IPS DF 6.9 (cell line): Measurements from ENCODE around the gene CCR5.
"Not testable (repeated sequence)": the region's sequence is repeated elsewhere in the genome, so short reads cannot be mapped to it uniquely, and the experiment has no call there.

Source experiments
- DNase-seq: peaks from one replicate; pipeline ENCODE4 v3.0.0-alpha.2; 2013; ENCODE audit warnings: low read depth, low spot score
- H3K27ac ChIP-seq: one replicate; pipeline ENCODE4 v1.5.1; 2013; ENCODE audit warnings: low read length, control low read depth
- H3K27me3 ChIP-seq: 2 replicates; pipeline ENCODE4 v1.6.1; 2013; ENCODE audit warnings: mild to moderate bottlenecking, low read length; ENCODE audit not compliant: control insufficient read depth, insufficient read depth
- H3K36me3 ChIP-seq: 2 replicates; pipeline ENCODE4 v1.6.1; 2013; ENCODE audit warnings: low read length; ENCODE audit not compliant: control insufficient read depth, insufficient read depth
- H3K4me1 ChIP-seq: 2 replicates; pipeline ENCODE4 v1.6.1; 2013; ENCODE audit warnings: low read length; ENCODE audit not compliant: control insufficient read depth, insufficient read depth
- H3K4me3 ChIP-seq: 2 replicates; pipeline ENCODE4 v1.5.1; 2013; ENCODE audit warnings: mild to moderate bottlenecking, low read length
- H3K9me3 ChIP-seq: 2 replicates; pipeline ENCODE4 v1.6.1; 2013; ENCODE audit warnings: low read length, inconsistent platforms; ENCODE audit not compliant: control insufficient read depth, insufficient read depth
- WGBS: extraction: QIAGEN DNeasy Blood & Tissue Kit; methylation state at CpG from one replicate; pipeline ENCODE4 v1.1.7; 2013; ENCODE audit warnings: mixed read lengths, missing lambda C conversion rate; ENCODE audit not compliant: insufficient read length, insufficient coverage; 5-methylcytosine and 5-hydroxymethylcytosine counted together

CCR5 gene

GRCh38 chr3:46383951-46384330 lies 13.2 kb downstream of the CCR5 start:
- H3K36me3 ChIP-seq: no peaks in the 10 kb centered on the region; the same call in 1 of the 2 replicates
- no CpG with 5 or more reads among the region's 5 CpGs for WGBS
- H3K4me1 ChIP-seq: peaks cover 2% of the 10 kb centered on the region; the same call in 1 of the 2 replicates
- no peak overlapping the region for H3K27ac ChIP-seq
- DNase-seq: no peak
- no peaks in the 10 kb centered on the region for H3K27me3 ChIP-seq
- H3K4me3 ChIP-seq: no peak overlapping the region
- no peaks in the 10 kb centered on the region for H3K9me3 ChIP-seq

GRCh38 chr3:46386205-46386604 lies 15.5 kb downstream of the CCR5 start:
- H3K4me3 ChIP-seq: no peak overlapping the region
- H3K27me3 ChIP-seq: no peaks in the 10 kb centered on the region
- H3K27ac ChIP-seq: no peak overlapping the region
- WGBS: no CpG with 5 or more reads among the region's 4 CpGs
- H3K4me1 ChIP-seq: peaks cover 2% of the 10 kb centered on the region; the same call in 1 of the 2 replicates
- H3K9me3 ChIP-seq: no peaks in the 10 kb centered on the region
- no peaks in the 10 kb centered on the region; the same call in 1 of the 2 replicates for H3K36me3 ChIP-seq
- no peak for DNase-seq

- not testable (repeated sequence) for H3K36me3 ChIP-seq, H3K4me1 ChIP-seq, H3K27me3 ChIP-seq, DNase-seq, H3K4me3 ChIP-seq, H3K27ac ChIP-seq, H3K9me3 ChIP-seq
- WGBS: no CpG with 5 or more reads among the region's 4 CpGs
Measured at GRCh38 chr3:46388847-46389246, 18.1 kb downstream of the CCR5 start.

GRCh38 chr3:46389306-46389705 lies 18.6 kb downstream of the CCR5 start:
- Histone ChIP-seq H3K4me1 (peaks cover 2% of the 10 kb centered on the region; the same call in 1 of the 2 replicates), H3K27ac (no peak overlapping the region), H3K9me3 (no peaks in the 10 kb centered on the region), H3K36me3 (no peaks in the 10 kb centered on the region; the same call in 1 of the 2 replicates), H3K4me3 (no peak overlapping the region), H3K27me3 (no peaks in the 10 kb centered on the region)
- WGBS: no CpG with 5 or more reads among the region's 6 CpGs
- no peak for DNase-seq

GRCh38 chr3:46391526-46391925 lies 20.8 kb downstream of the CCR5 start:
- H3K4me3 ChIP-seq, H3K4me1 ChIP-seq, H3K9me3 ChIP-seq, H3K27ac ChIP-seq, H3K36me3 ChIP-seq, H3K27me3 ChIP-seq, DNase-seq: not testable (repeated sequence)
- WGBS: no CpG with 5 or more reads among the region's 5 CpGs

GRCh38 chr3:46393011-46393410 lies 22.3 kb downstream of the CCR5 start:
- Histone ChIP-seq H3K4me3 (no peak overlapping the region), H3K27me3 (no peaks in the 10 kb centered on the region), H3K4me1 (no peaks in the 10 kb centered on the region), H3K27ac (no peak overlapping the region), H3K9me3 (no peaks in the 10 kb centered on the region), H3K36me3 (no peaks in the 10 kb centered on the region)
- DNase-seq: no peak
- no CpG with 5 or more reads among the region's 2 CpGs for WGBS

- no peaks in the 10 kb centered on the region for H3K36me3 ChIP-seq
- H3K4me1 ChIP-seq: no peaks in the 10 kb centered on the region
- H3K27me3 ChIP-seq: no peaks in the 10 kb centered on the region
- no peaks in the 10 kb centered on the region for H3K9me3 ChIP-seq
- no CpG with 5 or more reads among the region's 8 CpGs for WGBS
- H3K4me3 ChIP-seq: no peak overlapping the region
- no peak overlapping the region for H3K27ac ChIP-seq
- no peak for DNase-seq
Measured at GRCh38 chr3:46393554-46394434, 23.0 kb downstream of the CCR5 start.

GRCh38 chr3:46395210-46395661 lies 24.5 kb downstream of the CCR5 start:
- Histone ChIP-seq H3K27ac (no peak overlapping the region), H3K27me3 (no peaks in the 10 kb centered on the region), H3K9me3 (no peaks in the 10 kb centered on the region), H3K4me3 (no peak overlapping the region), H3K36me3 (no peaks in the 10 kb centered on the region), H3K4me1 (no peaks in the 10 kb centered on the region)
- DNase-seq: no peak
- no CpG with 5 or more reads among the region's 6 CpGs for WGBS

- no CpG with 5 or more reads among the region's 6 CpGs for WGBS
- Histone ChIP-seq H3K9me3 (no peaks in the 10 kb centered on the region), H3K4me3 (no peak overlapping the region), H3K36me3 (no peaks in the 10 kb centered on the region), H3K27me3 (no peaks in the 10 kb centered on the region), H3K27ac (no peak overlapping the region), H3K4me1 (no peaks in the 10 kb centered on the region)
- no peak for DNase-seq
Measured at GRCh38 chr3:46395766-46396530, 25.2 kb downstream of the CCR5 start.

- no peak for DNase-seq
- no CpG with 5 or more reads among the region's 7 CpGs for WGBS
- no peaks in the 10 kb centered on the region for H3K9me3 ChIP-seq
- no peak overlapping the region for H3K27ac ChIP-seq
- H3K4me3 ChIP-seq: no peak overlapping the region
- no peaks in the 10 kb centered on the region for H3K27me3 ChIP-seq
- no peaks in the 10 kb centered on the region for H3K4me1 ChIP-seq
- H3K36me3 ChIP-seq: no peaks in the 10 kb centered on the region
Measured at GRCh38 chr3:46397111-46397510, 26.4 kb downstream of the CCR5 start.
